Neutrophil (primary cell): ENCODE measurements around the gene GNAL.
"Not testable (repeated sequence)": the region's sequence is repeated elsewhere in the genome, so short reads cannot be mapped to it uniquely, and the experiment has no call there.

ENCODE experiments used
- H3K27ac ChIP-seq: fragments of 200-600 bp; sonication (generic); 2 replicates; pipeline ENCODE4 v1.5.1; 2016; ENCODE audit warnings: mild to moderate bottlenecking, moderate library complexity
- H3K27me3 ChIP-seq: fragments of 200-600 bp; sonication (generic); 2 replicates; pipeline ENCODE4 v1.6.0; 2016; ENCODE audit warnings: mild to moderate bottlenecking
- H3K36me3 ChIP-seq: fragments of 200-600 bp; sonication (generic); 2 replicates; pipeline ENCODE4 v1.5.1; 2017
- H3K4me1 ChIP-seq, 2 experiments: fragments of 200-600 bp in 1 of 2; sonication (generic) in 1 of 2; 1 replicate in 1 of 2; 2 replicates in 1 of 2; pipeline versions ENCODE4 v1.5.1 to v1.6.1; 2013 to 2016; ENCODE audit warnings: low read depth in 1 of 2, low read length in 1 of 2, mild to moderate bottlenecking in 1 of 2, moderate library complexity in 1 of 2; ENCODE audit not compliant: control insufficient read depth in 1 of 2, insufficient read depth in 1 of 2
- H3K4me3 ChIP-seq, 2 experiments: fragments of 200-600 bp in 1 of 2; sonication (generic) in 1 of 2; 1 replicate in 1 of 2; 2 replicates in 1 of 2; pipeline ENCODE4 v1.5.1; 2013 to 2016; ENCODE audit warnings: low read depth in 1 of 2, low read length in 1 of 2, mild to moderate bottlenecking in 1 of 2, moderate library complexity in 1 of 2
- H3K9me3 ChIP-seq: fragments of 200-600 bp; sonication (generic); 2 replicates; pipeline ENCODE4 v1.5.1; 2016
- TF ChIP-seq, protein P1 (sequence below): fragments of 200-600 bp; sonication (generic); IDR thresholded peaks from 2 replicates; pipeline ENCODE4 v1.5.1; 2016; ENCODE audit warnings: antibody characterized with exemption

The GNAL gene

DNA sequence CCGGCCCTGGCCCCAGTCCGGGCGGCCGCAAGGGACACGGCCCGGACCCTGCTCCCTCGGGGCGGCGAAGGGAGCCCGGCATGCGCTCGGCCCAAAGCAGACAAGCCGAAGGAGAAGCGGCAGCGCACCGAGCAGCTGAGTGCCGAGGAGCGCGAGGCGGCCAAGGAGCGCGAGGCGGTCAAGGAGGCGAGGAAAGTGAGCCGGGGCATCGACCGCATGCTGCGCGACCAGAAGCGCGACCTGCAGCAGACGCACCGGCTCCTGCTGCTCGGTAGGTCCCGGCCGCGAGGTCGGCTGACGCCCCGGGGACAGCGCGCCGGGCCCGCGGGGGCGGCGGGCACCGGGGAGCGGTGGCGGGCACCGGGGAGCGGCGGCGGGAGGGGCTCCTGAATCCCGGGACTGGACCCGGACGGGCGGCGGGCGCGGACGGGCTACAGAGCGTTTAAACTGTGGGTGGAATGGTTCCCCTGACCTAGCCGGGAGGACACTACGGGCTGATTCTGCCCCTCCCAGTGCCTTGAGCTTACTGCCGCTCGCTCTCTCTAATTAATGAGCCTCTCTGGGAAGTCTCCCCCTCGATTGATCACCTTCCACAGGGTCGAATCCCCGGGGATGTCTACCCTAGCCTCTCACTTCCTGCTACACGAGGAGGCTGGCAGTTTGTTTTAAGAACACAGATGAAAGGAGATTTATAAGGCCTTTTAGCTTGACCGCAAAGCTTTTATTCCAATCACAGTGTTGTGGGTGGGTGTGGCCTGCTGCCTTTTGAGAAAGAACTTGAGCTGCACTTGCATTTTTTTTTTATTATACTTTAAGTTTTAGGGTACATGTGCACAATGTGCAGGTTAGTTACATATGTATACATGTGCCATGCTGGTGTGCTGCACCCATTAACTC, 853 bp downstream of the GNAL start:
- no peaks in the 10 kb centered on the region for H3K36me3 ChIP-seq
- no peak overlapping the region for H3K27ac ChIP-seq
- H3K27me3 ChIP-seq, result peaks cover 87% of the 10 kb centered on the region
- H3K9me3 ChIP-seq, result no peaks in the 10 kb centered on the region
- TF ChIP-seq, protein P1, sequence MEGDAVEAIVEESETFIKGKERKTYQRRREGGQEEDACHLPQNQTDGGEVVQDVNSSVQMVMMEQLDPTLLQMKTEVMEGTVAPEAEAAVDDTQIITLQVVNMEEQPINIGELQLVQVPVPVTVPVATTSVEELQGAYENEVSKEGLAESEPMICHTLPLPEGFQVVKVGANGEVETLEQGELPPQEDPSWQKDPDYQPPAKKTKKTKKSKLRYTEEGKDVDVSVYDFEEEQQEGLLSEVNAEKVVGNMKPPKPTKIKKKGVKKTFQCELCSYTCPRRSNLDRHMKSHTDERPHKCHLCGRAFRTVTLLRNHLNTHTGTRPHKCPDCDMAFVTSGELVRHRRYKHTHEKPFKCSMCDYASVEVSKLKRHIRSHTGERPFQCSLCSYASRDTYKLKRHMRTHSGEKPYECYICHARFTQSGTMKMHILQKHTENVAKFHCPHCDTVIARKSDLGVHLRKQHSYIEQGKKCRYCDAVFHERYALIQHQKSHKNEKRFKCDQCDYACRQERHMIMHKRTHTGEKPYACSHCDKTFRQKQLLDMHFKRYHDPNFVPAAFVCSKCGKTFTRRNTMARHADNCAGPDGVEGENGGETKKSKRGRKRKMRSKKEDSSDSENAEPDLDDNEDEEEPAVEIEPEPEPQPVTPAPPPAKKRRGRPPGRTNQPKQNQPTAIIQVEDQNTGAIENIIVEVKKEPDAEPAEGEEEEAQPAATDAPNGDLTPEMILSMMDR, result no peak
- peaks cover 0 to 9% of the 10 kb centered on the region in 2 experiments for H3K4me1 ChIP-seq
- H3K4me3 ChIP-seq, result no peak overlapping the region

DNA sequence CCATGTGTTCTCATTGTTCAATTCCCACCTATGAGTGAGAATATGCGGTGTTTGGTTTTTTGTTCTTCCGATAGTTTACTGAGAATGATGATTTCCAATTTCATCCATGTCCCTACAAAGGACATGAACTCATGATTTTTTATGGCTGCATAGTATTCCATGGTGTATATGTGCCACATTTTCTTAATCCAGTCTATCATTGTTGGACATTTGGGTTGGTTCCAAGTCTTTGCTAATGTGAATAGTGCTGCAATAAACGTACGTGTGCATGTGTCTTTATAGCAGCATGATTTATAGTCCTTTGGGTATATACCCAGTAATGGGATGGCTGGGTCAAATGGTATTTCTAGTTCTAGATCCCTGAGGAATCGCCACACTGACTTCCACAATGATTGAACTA, 1.6 kb downstream of the GNAL start:
- peaks cover 87% of the 10 kb centered on the region for H3K27me3 ChIP-seq

DNA sequence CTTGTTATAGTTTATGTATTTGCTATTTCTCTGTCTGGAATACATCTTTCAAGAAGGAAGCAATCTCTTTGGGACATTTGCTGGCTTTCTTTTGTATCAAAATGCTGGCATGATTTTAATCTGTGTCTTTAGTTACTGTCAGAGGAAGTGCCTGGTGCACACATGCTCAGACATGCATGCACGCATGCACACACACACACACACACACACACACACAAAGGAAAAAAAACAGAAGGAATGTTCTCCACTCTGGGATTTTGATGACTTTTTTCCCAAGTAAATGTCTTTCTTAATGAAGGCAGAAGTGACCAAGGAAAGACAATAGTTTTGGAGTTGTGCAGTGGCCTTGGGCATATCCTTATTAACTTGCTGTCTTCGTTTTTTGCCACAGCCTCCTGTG, 6.7 kb downstream of the GNAL start:
- Histone ChIP-seq H3K27ac (no peak overlapping the region), H3K4me1 (no peaks in the 10 kb centered on the region), H3K36me3 (no peaks in the 10 kb centered on the region), H3K4me3 (no peak overlapping the region), H3K9me3 (no peaks in the 10 kb centered on the region), H3K27me3 (peaks cover 45% of the 10 kb centered on the region)
- TF ChIP-seq, protein P1, result no peak

More for the DNA sequence above, 1.6 kb downstream of the GNAL start:
- not testable (repeated sequence) for H3K27ac ChIP-seq, H3K4me3 ChIP-seq, H3K4me1 ChIP-seq, H3K9me3 ChIP-seq, H3K36me3 ChIP-seq

DNA sequence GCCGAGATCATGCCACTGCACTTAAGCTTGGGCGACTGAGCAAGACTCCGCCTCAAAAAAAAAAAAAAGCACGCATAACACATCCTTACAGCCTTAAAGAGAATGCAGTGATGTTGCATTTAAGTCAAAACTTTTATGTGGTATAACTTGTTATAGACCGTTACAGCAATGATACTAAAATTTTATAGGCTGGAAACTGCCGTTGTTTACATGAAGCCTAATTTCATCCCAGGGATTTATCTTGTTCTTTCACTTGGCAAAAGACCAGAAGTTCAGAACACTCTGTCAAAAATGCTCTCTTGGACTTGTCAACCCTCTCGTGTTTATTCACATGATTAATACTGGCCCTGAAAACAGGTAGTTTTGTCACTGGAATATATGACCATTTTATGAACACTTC, 7.4 kb downstream of the GNAL start:
- H3K27ac ChIP-seq, result no peak overlapping the region
- no peaks in the 10 kb centered on the region for H3K36me3 ChIP-seq
- H3K4me1 ChIP-seq, result no peaks in the 10 kb centered on the region
- no peaks in the 10 kb centered on the region for H3K9me3 ChIP-seq
- no peak overlapping the region for H3K4me3 ChIP-seq
- TF ChIP-seq, protein P1, result no peak
- peaks cover 50% of the 10 kb centered on the region for H3K27me3 ChIP-seq

DNA sequence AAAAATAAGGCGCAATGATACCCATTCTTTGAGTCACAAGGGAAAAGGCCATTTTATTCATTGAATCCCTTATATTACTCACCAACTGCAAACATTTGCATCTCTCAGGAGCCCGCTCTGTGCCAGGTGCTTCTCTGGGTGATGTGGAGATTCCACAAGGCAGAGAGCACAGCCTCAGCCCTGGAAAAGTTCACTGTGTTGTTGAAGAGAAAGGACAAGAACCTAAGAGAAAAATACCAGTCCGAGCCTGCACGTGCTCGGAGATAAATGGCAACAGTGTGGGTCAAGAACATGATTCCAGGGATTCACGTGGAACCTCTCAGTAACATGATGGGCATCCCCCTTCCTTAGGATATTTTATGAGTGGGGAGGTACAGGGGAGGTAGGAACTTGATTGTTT, 11.8 kb downstream of the GNAL start:
- no peak overlapping the region for H3K4me3 ChIP-seq
- H3K4me1 ChIP-seq, result no peaks in the 10 kb centered on the region
- H3K36me3 ChIP-seq, result no peaks in the 10 kb centered on the region
- TF ChIP-seq, protein P1, result no peak
- no peaks in the 10 kb centered on the region for H3K9me3 ChIP-seq
- H3K27ac ChIP-seq, result no peak overlapping the region
- peaks cover 29% of the 10 kb centered on the region for H3K27me3 ChIP-seq

DNA sequence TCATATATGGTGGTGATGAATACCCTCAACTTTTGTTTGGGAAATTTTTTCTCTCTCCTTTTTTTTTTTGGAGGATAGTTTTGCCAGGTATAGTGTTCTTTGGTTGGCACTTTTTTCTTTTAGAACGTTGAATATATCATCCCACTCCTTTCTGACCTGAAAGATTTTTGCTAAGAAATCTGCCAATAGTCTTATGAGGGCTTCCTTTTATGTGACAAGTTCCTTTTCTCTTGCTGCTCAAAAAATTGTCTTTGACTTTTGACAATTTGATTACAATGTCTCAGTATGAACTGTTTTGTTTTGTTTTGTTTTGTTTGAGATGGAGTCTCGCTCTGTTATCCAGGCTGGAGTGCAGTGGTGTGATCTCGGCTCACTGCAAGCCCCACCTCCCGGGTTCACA, 21.5 kb downstream of the GNAL start:
- Histone ChIP-seq H3K27ac (no peak overlapping the region), H3K36me3 (no peaks in the 10 kb centered on the region), H3K9me3 (no peaks in the 10 kb centered on the region), H3K4me1 (no peaks in the 10 kb centered on the region), H3K27me3 (peaks cover 56% of the 10 kb centered on the region), H3K4me3 (no peak overlapping the region)
- TF ChIP-seq, protein P1, result no peak
